Fibroblast of pulmonary artery (primary cell): ENCODE measurements around the gene COMMD6.
A peak's percentile ranks its signal among the peaks of the same experiment; 100 is the strongest.

Experiments used
- DNase-seq: peaks from one replicate; pipeline ENCODE4 v3.0.0-alpha.2; 2010; ENCODE audit warnings: low read depth
- H3K4me3 ChIP-seq: replicated peaks from 2 replicates; pipeline ENCODE4 v1.5.1; 2011; ENCODE audit warnings: low read depth, mild to moderate bottlenecking, control low read depth, low read length, moderate library complexity
- TF ChIP-seq, protein P1 (sequence below): IDR thresholded peaks from 2 replicates; pipeline ENCODE4 v1.5.1; 2011; ENCODE audit warnings: mild to moderate bottlenecking, control low read depth, low read length, inconsistent platforms; ENCODE audit errors: missing control alignments

The COMMD6 gene

DNA sequence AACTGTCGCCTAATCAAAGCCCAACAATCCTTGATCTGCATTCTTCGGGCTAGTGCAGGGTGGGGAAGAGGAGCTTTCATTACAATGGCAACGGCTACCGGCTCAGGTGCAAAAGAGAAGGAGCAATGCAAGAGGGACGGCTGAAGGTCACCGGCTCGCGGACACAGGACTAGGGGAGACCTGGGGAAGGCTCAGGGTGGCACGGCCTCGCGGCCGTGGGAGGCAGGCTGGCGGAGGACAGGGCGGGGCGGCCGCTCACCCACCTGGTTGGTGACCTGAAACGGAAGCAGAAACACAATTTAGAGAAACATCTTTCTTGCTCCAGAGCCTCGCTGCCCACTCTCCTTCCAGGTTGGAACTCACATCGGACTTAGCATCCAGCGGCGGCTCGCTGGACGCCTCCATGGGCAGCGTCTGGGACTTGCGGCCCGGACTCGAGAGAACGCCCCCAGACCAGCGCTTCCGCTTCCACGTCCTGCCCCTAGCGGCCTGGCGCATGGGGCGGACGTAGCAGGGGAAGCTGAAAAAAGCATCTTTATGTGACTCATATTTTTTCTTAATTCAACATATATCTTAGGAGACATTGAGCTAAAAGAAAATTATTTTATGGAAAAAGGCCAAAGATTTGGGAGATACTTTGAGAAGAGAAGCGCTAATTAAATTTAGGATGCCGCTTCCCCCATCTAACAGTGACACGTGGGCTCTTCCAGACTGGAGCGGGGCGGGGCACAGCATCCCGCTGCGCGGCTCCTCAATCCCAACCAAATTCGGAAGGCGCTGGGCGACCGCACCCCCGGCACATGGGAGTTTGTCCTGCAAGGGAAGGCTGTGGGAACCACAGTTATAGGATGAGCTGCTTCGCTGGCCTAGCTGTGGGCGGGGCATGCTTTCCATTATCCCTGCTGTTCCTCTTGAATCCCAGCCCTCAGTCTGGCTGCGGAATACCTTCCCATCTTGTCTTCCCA, at the start of gene COMMD6:
TSS of gene COMMD6 (minus strand) at position 441 of the 965 bp plus-strand sequence. CDS start at position 405, 36 bp downstream.
- DNase-seq = peak; percentile 89
- H3K4me3 ChIP-seq = peak within 1 kb of the TSS; percentile 83
- TF ChIP-seq, protein P1, sequence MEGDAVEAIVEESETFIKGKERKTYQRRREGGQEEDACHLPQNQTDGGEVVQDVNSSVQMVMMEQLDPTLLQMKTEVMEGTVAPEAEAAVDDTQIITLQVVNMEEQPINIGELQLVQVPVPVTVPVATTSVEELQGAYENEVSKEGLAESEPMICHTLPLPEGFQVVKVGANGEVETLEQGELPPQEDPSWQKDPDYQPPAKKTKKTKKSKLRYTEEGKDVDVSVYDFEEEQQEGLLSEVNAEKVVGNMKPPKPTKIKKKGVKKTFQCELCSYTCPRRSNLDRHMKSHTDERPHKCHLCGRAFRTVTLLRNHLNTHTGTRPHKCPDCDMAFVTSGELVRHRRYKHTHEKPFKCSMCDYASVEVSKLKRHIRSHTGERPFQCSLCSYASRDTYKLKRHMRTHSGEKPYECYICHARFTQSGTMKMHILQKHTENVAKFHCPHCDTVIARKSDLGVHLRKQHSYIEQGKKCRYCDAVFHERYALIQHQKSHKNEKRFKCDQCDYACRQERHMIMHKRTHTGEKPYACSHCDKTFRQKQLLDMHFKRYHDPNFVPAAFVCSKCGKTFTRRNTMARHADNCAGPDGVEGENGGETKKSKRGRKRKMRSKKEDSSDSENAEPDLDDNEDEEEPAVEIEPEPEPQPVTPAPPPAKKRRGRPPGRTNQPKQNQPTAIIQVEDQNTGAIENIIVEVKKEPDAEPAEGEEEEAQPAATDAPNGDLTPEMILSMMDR = peak; percentile 6

DNA sequence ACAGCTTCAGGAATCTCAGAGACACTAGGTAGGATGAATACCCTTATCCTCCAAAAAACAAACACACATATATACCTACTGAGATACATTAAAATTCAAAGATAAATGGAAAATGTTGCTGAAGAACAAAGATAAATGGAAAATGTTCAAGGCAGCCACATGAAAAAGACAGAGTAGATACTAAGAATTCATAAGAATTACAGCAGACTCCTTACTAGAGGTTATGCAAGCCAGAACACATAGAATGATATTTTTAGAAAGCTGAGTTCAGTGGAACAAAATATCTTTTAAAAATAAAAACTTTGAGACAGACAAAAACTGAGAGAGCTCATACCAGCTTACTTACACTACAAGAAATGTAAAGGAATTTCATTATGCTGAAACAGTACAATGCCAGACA, 47.5 kb upstream of the COMMD6 start:
- TF ChIP-seq, protein P1 = no peak
- no peak overlapping the region for H3K4me3 ChIP-seq
- no peak for DNase-seq

DNA sequence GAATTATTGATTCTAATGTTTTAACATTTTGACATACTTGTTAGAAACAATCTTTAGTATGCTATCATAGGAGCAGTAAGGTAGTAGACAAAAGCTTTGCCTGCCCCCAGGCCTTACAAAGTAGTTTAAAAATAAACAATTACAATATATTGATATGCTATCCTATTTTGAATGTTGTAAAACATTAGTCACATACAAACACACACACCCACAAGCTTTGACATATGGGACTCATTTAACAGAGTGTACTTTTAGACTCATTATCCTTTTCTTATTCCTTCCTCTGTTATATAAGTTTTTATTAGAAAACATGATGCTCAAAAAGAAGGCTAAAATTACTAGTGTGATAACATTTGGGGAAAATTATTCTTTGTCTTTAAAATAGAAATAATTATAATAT, 45.5 kb upstream of the COMMD6 start:
- TF ChIP-seq, protein P1 = no peak
- no peak overlapping the region for H3K4me3 ChIP-seq
- no peak for DNase-seq

DNA sequence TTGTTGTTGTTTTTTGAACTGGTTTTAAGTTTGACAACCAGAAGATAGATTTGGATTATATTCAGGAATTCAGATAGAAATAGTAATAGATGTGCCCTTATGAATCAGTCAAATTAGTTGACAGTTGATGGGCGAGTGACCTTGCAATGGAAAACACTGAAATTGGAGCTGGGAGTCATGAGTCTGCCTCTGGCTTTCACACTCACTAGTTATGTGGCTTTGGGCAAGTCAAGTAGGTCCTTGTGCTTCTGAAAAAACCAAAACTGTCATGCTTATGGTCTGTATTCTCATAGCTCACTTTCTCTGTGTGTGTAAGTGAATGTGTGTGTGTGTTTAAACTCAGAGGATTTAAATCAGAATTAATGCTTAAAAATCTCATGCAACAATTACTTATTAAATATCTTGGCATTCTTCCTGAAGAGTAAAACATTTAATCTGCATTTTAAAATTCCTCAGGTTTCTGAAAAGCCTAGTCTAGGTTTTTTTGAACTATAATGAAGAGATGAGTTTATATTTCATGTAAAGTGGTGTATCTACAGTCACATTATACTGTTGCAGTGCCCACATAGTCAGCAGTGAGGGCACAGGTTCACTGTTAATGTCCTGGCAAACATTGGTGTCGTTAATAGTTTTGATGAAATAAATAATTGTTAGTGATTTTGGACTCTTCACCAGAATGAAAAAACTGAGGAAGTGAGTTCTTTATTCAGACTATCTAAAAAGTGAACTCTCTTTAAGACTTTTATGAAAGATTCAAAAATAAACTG, 44.4 kb upstream of the COMMD6 start:
- no peak for DNase-seq
- no peak overlapping the region for H3K4me3 ChIP-seq
- TF ChIP-seq, protein P1 = no peak

DNA sequence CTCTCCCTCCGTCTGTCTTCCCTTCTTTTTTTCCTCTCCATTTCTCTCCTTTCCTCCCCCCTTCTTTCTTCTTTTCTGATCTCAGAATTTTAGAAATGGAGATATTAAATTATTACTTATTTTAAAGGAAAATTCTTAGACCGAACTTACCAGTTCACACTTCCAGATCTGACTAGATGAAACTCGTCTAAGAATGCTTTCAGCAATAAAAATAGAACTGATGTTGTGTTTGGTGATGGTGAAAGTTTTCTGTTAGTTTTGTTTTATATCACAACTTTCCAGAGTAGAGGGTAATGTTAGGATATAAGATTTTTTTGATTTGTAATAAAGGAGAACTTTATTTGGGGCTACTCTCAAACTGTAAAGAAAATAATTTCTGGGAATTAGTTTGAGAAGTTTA, 41.9 kb upstream of the COMMD6 start:
- no peak overlapping the region for H3K4me3 ChIP-seq
- DNase-seq = no peak

DNA sequence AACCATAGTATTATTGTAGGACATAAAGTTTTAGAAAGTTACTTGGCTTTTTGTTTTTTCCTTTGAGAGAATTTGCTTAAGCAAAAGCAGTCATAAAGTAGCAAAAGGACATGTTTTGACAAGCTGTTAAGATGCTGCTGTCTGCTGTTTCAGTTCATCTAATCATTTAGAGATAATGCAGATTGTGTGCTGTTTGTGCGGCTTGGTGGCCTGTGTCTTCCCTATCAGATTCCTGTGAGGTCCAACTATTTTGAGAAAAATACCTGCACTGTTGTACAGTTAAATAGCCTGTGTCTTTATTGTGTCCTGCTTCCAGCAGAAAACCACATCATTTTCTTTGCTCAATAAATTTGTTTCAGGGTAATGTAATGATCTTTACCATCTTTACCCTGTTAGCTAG, 31.9 kb upstream of the COMMD6 start:
- DNase-seq = no peak
- TF ChIP-seq, protein P1 = no peak
- H3K4me3 ChIP-seq = no peak overlapping the region

More for the DNA sequence above, 41.9 kb upstream of the COMMD6 start:
- TF ChIP-seq, protein P1 = no peak
